Measurements from ENCODE around the gene RPS19. TPM values are rescaled to one million over a fixed set of nuclear protein-coding genes. Genes with fewer than 3 reads are reported as not detected.

The RPS19 gene
- total and polyA plus RNA-seq, 4 donors, result 275 to 655 (median 476) TPM

- no peak for TF ChIP-seq JUND (IDR thresholded peaks at IDR 0.05)
- no peak for TF ChIP-seq RXRA (IDR thresholded peaks at IDR 0.05)
- no peak for TF ChIP-seq ATF3 (IDR thresholded peaks at IDR 0.05)
These were observed 14.9 kb upstream of the RPS19 start for GRCh38 chr19:41845051-41845590.

GRCh38 chr19:41847351-41848105 is 12.5 kb upstream of the RPS19 start:
- Histone ChIP-seq H3K36me3 (ENCODE audit: control insufficient read depth in 4 of 4, insufficient read depth in 3 of 4, low read depth in 1 of 4, low read length in 3 of 4) (no peaks in the 10 kb centered on the region), H3K27ac (ENCODE audit: low read depth in 1 of 2, low read length in 2 of 2) (no peak overlapping the region), H3K27me3 (ENCODE audit: control insufficient read depth in 4 of 4, insufficient read depth in 4 of 4, low read length in 3 of 4) (peaks cover 0 to 3% (median 1%) of the 10 kb centered on the region in 4 donors), H3K4me1 (ENCODE audit: control insufficient read depth in 4 of 4, insufficient read depth in 4 of 4, low read length in 3 of 4) (no peaks in the 10 kb centered on the region), H3K9ac (ENCODE audit: low read depth in 1 of 2, low read length in 2 of 2) (no peak overlapping the region), H3K4me3 (ENCODE audit: low read depth in 1 of 3, low read length in 3 of 3) (no peak overlapping the region), H3K9me3 (ENCODE audit: control insufficient read depth in 4 of 4, low read length in 3 of 4) (no peaks in the 10 kb centered on the region)
- TF ChIP-seq ATF3 (IDR thresholded peaks at IDR 0.05) (no peak), HNF4A (conservative IDR thresholded peaks at IDR 0.05) (no peak), CTCF (IDR thresholded peaks at IDR 0.05; ENCODE audit: low read depth, low read length, missing input control) (no peak), TAF1 (conservative IDR thresholded peaks at IDR 0.05) (no peak), NR2F2 (IDR thresholded peaks at IDR 0.05) (no peak), MAX (IDR thresholded peaks at IDR 0.05) (no peak), GABPA (IDR thresholded peaks at IDR 0.05 in 1 of 2, conservative IDR thresholded peaks at IDR 0.05 in 1 of 2) (no peak), SP1 (IDR thresholded peaks at IDR 0.05) (no peak), HNF4G (IDR thresholded peaks at IDR 0.05) (no peak), EGR1 (IDR thresholded peaks at IDR 0.05; ENCODE audit: low read depth in 2 of 2) (no peak), FOXA2 (IDR thresholded peaks at IDR 0.05) (no peak), REST (IDR thresholded peaks at IDR 0.05) (no peak), FOXA1 (IDR thresholded peaks at IDR 0.05) (no peak), YY1 (IDR thresholded peaks at IDR 0.05) (no peak), ZBTB33 (IDR thresholded peaks at IDR 0.05) (no peak)
- DNase-seq (ENCODE audit: low spot score), result no peak
- WGBS, result 88% methylated on average over 19 of the region's 19 CpGs

More at GRCh38 chr19:41845051-41845590, 14.9 kb upstream of the RPS19 start:
- Histone ChIP-seq H3K27ac (ENCODE audit: low read depth in 1 of 2, low read length in 2 of 2) (no peak overlapping the region), H3K9me3 (ENCODE audit: control insufficient read depth in 4 of 4, low read length in 3 of 4) (no peaks in the 10 kb centered on the region), H3K27me3 (ENCODE audit: control insufficient read depth in 4 of 4, insufficient read depth in 4 of 4, low read length in 3 of 4) (peaks cover 0 to 7% (median under 1%) of the 10 kb centered on the region in 4 donors), H3K4me1 (ENCODE audit: control insufficient read depth in 4 of 4, insufficient read depth in 4 of 4, low read length in 3 of 4) (no peaks in the 10 kb centered on the region), H3K4me3 (ENCODE audit: low read depth in 1 of 3, low read length in 3 of 3) (no peak overlapping the region), H3K9ac (ENCODE audit: low read depth in 1 of 2, low read length in 2 of 2) (no peak overlapping the region), H3K36me3 (ENCODE audit: control insufficient read depth in 4 of 4, insufficient read depth in 3 of 4, low read depth in 1 of 4, low read length in 3 of 4) (no peaks in the 10 kb centered on the region)
- 86% methylated on average over 23 of the region's 23 CpGs for WGBS
- no peak for DNase-seq (ENCODE audit: low spot score)
